SH-SY5Y (cell line): ENCODE results near the gene ATP10A.

Experiments used
- GATA2 ChIP-seq: IDR thresholded peaks from 2 replicates; pipeline ENCODE4 v1.6.1; 2011; ENCODE audit warnings: mild to moderate bottlenecking, low read depth, low read length
- GATA3 ChIP-seq: IDR thresholded peaks from 2 replicates; pipeline ENCODE4 v1.6.1; 2011; ENCODE audit warnings: low read depth, mild to moderate bottlenecking, low read length, moderate library complexity

Gene ATP10A

GRCh38 chr15:25655207-25655948 lies 207.7 kb downstream of the ATP10A start:
- no peak for TF ChIP-seq GATA3
- TF ChIP-seq GATA2 = no peak

DNA sequence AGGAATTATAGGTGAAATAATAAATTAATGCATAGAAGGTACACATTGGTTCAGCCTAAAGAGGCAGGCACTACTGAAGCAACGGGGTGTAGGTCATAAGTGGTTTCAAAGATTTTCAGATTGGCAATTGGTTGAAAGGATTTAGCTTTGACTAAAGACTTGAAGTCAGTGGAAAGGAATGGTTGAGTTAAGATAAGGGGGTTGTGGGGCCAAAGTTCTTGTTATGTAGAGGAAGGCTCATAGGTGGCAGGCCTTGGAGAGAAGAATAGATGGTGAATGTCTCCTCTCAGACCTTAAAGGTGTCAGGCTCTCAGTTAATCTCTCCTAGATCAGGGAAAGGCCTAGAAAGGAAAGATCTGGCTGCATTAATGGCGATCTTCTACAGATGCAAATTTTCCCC lies 209.8 kb downstream of the ATP10A start:
- TF ChIP-seq GATA3 = no peak
- TF ChIP-seq GATA2 = no peak

GRCh38 chr15:25652704-25653103 lies 210.4 kb downstream of the ATP10A start:
- no peak for TF ChIP-seq GATA2
- TF ChIP-seq GATA3 = no peak

DNA sequence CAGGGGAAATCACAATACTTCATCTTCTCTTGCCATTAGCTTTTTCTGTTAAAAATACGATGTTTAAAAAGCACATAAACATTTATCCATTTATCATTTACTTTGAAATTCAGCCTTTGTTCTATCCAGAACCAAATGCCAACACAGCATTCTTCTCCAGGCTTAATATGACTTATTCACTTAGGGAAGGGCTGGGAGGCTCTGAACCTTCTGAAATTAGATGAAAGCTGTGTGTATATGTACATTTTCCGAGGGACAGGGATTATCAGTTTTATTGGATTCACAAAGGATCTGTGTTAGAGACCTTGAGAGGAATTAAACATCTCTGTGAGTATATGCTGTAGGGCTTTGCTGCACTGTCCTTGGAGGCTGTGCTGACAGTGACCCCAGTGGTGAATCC lies 213.7 kb downstream of the ATP10A start:
- TF ChIP-seq GATA3 (no peak), GATA2 (no peak)

DNA sequence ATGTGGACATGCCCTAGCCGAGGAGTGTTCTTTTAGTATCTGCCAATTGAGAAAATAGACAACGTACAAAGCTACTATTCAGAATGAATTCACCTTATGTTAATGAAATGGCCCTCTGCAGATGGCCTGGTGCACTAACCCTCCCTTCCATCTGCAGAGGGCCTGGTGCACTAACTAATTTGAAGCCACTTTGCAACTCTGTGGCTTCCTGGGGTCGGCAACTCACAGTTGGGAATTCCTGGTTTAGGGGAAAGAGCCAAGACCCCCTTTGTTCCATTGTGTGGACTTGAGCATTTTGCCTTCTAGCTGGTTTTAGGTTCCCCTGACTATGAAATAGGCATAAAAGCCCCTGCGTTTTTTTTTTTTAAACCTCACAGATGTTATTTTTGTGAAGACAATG lies 220.0 kb downstream of the ATP10A start:
- TF ChIP-seq GATA3 (no peak), GATA2 (no peak)

DNA sequence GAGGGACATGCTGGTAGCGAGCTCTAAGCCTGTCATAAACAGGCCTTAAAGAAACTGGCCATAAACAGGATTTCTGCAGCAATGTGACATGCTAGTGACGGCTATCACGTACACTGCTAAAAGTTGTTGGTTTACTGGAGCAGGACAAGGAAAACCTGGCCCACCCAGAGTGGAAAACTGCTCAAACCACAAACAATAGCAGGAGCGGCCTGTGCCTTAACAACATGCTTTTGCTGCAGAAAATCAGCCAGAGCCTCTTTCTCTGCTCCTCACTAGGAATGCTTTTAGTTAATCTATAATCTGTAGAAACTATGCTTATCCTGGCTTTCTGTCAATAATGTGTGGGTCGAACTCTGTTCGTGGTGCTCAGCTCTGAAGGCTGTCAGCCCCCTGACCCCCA lies 221.4 kb downstream of the ATP10A start:
- TF ChIP-seq GATA2 (no peak), GATA3 (no peak)

DNA sequence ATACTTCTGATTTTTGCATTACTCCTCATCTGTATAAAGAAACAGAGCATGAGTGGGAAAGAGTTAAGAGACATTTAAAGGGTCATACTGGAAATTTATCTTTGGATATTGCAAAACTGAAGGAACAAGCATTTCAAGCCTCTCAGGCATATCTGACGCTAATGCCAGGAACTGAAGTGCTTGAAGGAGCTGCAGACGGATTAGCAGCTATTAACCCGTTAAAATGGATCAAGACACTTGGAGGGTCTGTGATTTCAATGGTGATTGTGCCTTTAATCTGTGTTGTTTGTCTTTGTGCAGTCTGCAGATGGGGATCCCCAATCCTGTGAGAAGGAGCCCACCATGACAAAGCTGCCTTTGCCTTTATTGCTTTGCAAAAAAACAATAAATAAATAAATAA lies 221.8 kb downstream of the ATP10A start:
- no peak for TF ChIP-seq GATA2
- TF ChIP-seq GATA3 = no peak

- no peak for TF ChIP-seq GATA2
- no peak for TF ChIP-seq GATA3
Measured at GRCh38 chr15:25640381-25640780, 222.7 kb downstream of the ATP10A start.

DNA sequence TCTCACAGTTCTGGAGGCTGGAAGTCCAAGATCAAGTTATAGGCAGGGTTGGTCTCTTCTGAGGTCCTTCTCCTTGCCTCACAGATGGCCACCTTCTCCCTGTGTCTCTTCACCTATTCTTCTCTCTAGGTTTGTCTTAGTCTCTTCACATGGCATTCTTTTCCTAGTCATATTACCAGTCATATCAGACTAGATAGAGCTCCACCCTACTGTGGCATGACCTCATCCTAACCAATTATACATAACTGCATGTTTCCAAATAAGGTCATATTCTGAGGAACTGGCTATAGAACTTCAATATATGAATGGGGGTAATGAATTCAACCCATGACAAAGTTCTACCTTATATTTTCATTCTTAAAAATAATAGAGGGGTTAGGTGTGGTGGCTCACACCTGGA lies 227.9 kb downstream of the ATP10A start:
- no peak for TF ChIP-seq GATA2
- TF ChIP-seq GATA3 = no peak

- TF ChIP-seq GATA2 (no peak), GATA3 (no peak)
Measured at GRCh38 chr15:25633862-25634261, 229.3 kb downstream of the ATP10A start.

GRCh38 chr15:25631971-25632370 lies 231.2 kb downstream of the ATP10A start:
- TF ChIP-seq GATA2 (no peak), GATA3 (no peak)
